ENCODE results near the gene UBALD2. TPM values are rescaled to one million over a fixed set of nuclear protein-coding genes. Genes with fewer than 3 reads are reported as not detected.
"Not testable (repeated sequence)": the region's sequence is repeated elsewhere in the genome, so short reads cannot be mapped to it uniquely, and the experiment has no call there.

Gene UBALD2
- total RNA-seq = 1 to 10 TPM; 6.1 to 8.8 (median 8.4) TPM

DNA sequence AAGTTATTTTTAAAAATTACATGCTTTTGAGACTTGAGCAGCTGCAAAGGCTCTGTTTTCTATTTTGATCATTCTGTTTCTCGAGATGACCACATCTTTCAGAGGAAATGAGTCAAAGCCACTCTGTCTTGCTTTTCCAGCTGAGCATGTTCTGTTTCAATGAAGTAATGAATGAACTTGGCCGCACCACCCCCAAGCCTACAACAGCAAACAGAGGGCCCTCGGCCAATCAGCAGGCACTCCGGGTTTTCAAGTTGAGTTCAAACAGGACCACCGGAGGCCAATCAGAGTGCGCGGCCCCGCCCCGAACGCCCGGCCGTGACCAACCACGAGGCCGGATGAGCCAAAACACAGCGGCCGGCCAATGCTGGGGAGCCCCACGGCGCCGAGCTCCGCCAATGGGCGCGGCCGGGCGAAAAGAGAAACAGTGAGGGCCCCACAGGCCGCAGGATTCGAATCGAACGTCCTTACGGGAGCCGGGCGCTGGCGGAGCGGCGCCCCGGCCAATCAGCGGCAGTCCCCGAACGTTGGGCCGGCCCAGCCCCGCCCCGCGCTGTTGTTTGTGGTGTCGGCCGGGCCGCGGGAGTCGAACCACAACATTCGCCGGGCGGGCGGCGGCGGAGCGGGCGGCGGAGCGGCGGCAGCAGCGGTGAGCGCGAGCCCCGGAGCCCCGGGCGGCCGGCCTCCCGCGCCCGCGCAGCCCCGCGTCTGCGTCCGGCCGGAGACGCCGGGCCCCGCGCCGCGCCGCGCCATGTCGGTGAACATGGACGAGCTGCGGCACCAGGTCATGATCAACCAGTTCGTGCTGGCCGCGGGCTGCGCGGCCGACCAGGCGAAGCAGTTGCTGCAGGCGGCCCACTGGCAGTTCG, at the start of gene UBALD2:
Gene UBALD2, plus strand, starts transcription at position 594 of the 869 bp plus-strand sequence. Its CDS starts 158 bp downstream, at position 752.
- Histone ChIP-seq H3K36me3 (peaks cover 0 to 11% of the 10 kb centered on the region in 2 donors), H3K9me3 (no peaks in the 10 kb centered on the region), H3K27me3 (no peaks in the 10 kb centered on the region), H3K4me3 (peak within 1 kb of the TSS; percentile 98), H3K27ac (peak within 1 kb of the TSS; percentile 90 to 98 (median 94)), H3K4me1 (peaks cover 0 to 66% (median 34%) of the 10 kb centered on the region in 3 donors)
- 0% methylated on average over 1 to 4 of the region's 94 CpGs for WGBS, 2 donors (ENCODE audit: low coverage in 1 of 2)
- TF ChIP-seq POLR2A (IDR thresholded peaks at IDR 0.05) (peak; percentile 90 to 96), POLR2AphosphoS5 (IDR thresholded peaks at IDR 0.05) (peak; percentile 89), EP300 (IDR thresholded peaks at IDR 0.05) (no peak)
- TF ChIP-seq, protein P1, sequence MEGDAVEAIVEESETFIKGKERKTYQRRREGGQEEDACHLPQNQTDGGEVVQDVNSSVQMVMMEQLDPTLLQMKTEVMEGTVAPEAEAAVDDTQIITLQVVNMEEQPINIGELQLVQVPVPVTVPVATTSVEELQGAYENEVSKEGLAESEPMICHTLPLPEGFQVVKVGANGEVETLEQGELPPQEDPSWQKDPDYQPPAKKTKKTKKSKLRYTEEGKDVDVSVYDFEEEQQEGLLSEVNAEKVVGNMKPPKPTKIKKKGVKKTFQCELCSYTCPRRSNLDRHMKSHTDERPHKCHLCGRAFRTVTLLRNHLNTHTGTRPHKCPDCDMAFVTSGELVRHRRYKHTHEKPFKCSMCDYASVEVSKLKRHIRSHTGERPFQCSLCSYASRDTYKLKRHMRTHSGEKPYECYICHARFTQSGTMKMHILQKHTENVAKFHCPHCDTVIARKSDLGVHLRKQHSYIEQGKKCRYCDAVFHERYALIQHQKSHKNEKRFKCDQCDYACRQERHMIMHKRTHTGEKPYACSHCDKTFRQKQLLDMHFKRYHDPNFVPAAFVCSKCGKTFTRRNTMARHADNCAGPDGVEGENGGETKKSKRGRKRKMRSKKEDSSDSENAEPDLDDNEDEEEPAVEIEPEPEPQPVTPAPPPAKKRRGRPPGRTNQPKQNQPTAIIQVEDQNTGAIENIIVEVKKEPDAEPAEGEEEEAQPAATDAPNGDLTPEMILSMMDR (IDR thresholded peaks at IDR 0.05) = peak in 2 of 4 experiments; percentile 12 to 13
- ATAC-seq = peak; percentile 95

DNA sequence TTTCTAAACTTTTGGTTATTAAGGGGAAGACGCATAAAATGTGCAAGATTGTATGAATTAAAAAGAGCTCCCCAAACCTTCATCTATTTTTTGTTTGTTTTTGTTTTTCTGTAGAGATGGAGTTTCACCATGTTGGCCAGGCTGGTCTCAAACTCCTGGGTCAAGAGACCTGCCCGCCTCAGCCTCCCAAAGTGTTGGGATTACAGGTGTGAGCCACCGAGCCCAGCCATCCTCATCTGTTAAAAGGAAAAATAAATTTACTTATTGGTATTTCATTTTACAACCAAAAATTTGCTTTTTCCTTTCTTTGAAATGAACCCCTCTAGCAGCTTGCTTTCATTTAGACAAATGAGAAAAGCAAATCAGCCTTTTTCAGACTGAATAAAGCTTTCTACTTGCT, 48.1 kb upstream of the UBALD2 start:
- WGBS, 2 donors (ENCODE audit: low coverage in 1 of 2) = 89 to 100% methylated on average over 3 of the region's 3 CpGs
- no peaks in the 10 kb centered on the region for H3K9me3 ChIP-seq
- H3K4me3 ChIP-seq = no peak overlapping the region
- ATAC-seq = no peak
- no peaks in the 10 kb centered on the region for H3K4me1 ChIP-seq
- no peak overlapping the region for H3K27ac ChIP-seq
- no peak for TF ChIP-seq EP300 (IDR thresholded peaks at IDR 0.05)
- TF ChIP-seq POLR2A (IDR thresholded peaks at IDR 0.05) = no peak
- no peak for TF ChIP-seq POLR2AphosphoS5 (IDR thresholded peaks at IDR 0.05)
- TF ChIP-seq, protein P1 (IDR thresholded peaks at IDR 0.05) = no peak
- H3K36me3 ChIP-seq = no peaks in the 10 kb centered on the region
- peaks cover 13% of the 10 kb centered on the region for H3K27me3 ChIP-seq

DNA sequence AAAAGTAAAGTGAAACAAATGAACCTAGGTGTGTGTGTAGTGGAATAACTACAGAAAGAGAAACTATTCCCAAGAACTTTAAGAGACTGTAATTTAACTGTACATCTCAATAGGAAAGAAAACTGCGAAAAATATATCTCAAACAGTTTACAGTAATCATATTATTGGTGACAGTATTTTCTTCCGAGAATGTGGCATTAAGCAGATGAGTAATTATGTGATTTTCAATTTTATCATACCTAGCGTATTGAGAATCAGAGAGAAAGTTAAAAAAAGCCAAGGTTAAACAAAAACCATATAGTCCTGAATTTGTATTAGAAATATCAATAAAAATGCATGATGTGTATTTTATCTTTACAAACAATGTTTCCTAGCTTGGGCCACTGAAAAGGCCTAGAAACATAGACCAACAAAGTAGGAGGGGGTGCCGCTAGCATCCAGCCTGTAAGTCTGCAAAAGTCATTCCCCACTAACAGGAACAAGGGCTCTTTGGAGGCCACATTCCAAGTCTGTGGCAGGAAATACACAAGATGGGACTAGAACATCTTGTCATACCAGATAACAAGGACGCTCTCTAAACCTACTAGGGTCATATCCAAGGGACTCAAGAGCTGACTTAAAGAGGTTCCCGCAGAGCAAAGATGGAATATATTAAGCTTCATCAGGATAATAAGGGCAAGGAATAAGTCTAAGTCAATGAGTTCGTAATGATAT, 45.3 kb upstream of the UBALD2 start:
- Histone ChIP-seq H3K4me3 (no peak overlapping the region), H3K36me3 (no peaks in the 10 kb centered on the region), H3K27ac (no peak overlapping the region), H3K27me3 (no peaks in the 10 kb centered on the region), H3K4me1 (no peaks in the 10 kb centered on the region), H3K9me3 (no peaks in the 10 kb centered on the region)
- ATAC-seq = no peak
- TF ChIP-seq POLR2AphosphoS5 (IDR thresholded peaks at IDR 0.05) (no peak), POLR2A (IDR thresholded peaks at IDR 0.05) (no peak), EP300 (IDR thresholded peaks at IDR 0.05) (no peak)
- TF ChIP-seq, protein P1 (IDR thresholded peaks at IDR 0.05) = no peak
- 84 to 92% methylated on average over 5 to 7 of the region's 7 CpGs for WGBS, 2 donors (ENCODE audit: low coverage in 1 of 2)

DNA sequence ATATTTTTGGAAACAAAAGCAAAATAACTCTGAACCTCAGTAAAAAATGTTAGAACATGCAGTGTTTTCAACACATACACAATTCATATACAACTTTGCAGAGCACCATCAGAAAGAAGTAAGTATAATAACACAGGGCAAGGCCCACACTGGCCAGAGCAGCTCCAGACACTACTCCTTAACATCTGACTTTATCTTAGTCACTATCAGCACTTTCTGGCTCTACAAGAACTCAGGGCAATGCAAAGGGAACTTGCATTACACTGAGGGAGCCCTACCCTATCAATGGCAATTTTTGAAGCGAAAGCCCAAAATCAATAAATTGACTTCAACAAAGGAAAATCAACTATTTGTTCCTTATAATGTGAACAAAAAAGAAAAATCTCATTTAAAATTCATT, 41.3 kb upstream of the UBALD2 start:
- Histone ChIP-seq H3K4me3 (no peak overlapping the region), H3K4me1 (no peaks in the 10 kb centered on the region), H3K9me3 (no peaks in the 10 kb centered on the region), H3K27ac (no peak overlapping the region), H3K27me3 (peaks cover 7% of the 10 kb centered on the region), H3K36me3 (no peaks in the 10 kb centered on the region)
- WGBS, 2 donors (ENCODE audit: low coverage in 1 of 2) = 89 to 100% methylated on average over 1 of the region's 1 CpG
- no peak for ATAC-seq
- no peak for TF ChIP-seq EP300 (IDR thresholded peaks at IDR 0.05)

DNA sequence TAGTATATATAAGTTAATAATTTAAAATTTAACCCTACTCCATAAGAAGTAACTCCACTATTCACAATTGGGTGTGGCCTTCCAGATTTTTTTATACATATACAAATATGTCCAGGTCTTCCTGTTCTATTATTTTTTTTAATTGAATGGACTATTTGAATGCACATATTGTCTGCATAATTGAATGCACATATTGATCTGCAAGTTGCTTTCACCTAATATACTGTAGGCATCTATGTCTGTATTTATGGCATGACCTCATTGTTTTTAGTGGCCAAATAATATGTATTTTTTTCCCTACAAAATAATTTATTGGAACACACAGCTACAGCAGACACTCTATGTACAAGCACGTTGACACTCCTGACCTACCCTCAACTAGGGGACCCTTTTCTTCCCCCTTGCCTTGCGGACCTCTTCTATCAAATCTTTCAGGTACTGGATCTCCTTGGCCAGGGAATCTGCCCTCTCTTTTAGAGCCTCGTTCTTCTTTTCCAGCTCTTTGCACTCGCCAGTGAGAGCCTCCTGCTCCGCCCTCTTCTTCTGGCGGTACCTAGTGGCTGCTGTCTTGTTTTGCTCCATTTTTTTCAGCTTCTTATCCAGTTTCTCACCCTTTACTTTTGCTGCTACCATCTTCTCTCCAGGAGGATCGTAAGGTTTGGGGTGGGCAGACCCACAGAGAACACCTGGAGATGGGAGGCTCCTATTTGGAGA, 39.6 kb upstream of the UBALD2 start:
- H3K4me3 ChIP-seq, ATAC-seq, H3K4me1 ChIP-seq, H3K36me3 ChIP-seq, H3K27ac ChIP-seq, H3K9me3 ChIP-seq: not testable (repeated sequence)
- WGBS, 2 donors (ENCODE audit: low coverage in 1 of 2) = 65 to 76% methylated on average over 2 to 6 of the region's 7 CpGs
- peaks cover 13% of the 10 kb centered on the region for H3K27me3 ChIP-seq

DNA sequence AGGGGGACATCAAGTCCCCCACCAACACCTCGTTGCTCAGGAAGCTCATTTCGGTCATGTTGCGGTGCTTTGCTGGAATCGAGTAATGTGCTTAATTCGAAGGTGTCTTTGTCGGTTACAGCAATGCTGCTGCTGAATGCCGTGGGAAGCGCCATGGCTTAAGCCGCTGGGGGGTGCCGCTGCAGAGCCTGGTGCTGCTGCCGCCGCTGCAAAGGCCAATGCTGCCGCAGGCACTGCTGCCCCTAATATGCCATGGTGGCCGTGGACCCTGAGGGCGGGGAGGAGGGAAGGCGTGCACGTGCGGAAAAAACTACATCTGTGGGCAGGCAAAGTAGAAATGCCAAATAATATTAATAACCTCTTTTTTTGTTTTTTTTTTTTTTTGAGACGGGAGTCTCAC, 38.4 kb upstream of the UBALD2 start:
- WGBS, 2 donors (ENCODE audit: low coverage in 1 of 2) = 77 to 98% methylated on average over 6 to 12 of the region's 19 CpGs
- not testable (repeated sequence) for ATAC-seq, H3K4me1 ChIP-seq, H3K36me3 ChIP-seq, H3K9me3 ChIP-seq, H3K4me3 ChIP-seq, H3K27ac ChIP-seq
- H3K27me3 ChIP-seq = peaks cover 13% of the 10 kb centered on the region
